ENCODE results near the gene TPK1. TPM values are rescaled to one million over a fixed set of nuclear protein-coding genes. Genes with fewer than 3 reads are reported as not detected.

Gene TPK1
- total and polyA plus RNA-seq, 2 of the 4 experiments (the other 2 are of a cell fraction), result 0.38 to 1.8 TPM

GRCh38 chr7:144818511-144818910 lies 17.3 kb downstream of the TPK1 start:
- POLR2A ChIA-PET (ENCODE audit: unreplicated experiment), result no interaction called here
- no peaks in the 10 kb centered on the region for H3K4me1 ChIP-seq (ENCODE audit: control insufficient read depth, insufficient read depth, low read length)

More at GRCh38 chr7:144818511-144818910, 17.3 kb downstream of the TPK1 start:
- Histone ChIP-seq H2BK15ac (ENCODE audit: low read depth, low read length) (no peak overlapping the region), H3K27ac (ENCODE audit: insufficient read depth, low read length) (no peak overlapping the region), H2AK5ac (ENCODE audit: low read depth, low read length) (no peak overlapping the region), H3K36me3 (ENCODE audit: control insufficient read depth, insufficient read depth, low read length) (no peaks in the 10 kb centered on the region), H4K8ac (ENCODE audit: low read depth in 2 of 2, low read length in 2 of 2) (no peak overlapping the region), H3K4me3 (ENCODE audit: insufficient read depth, low read depth, low read length) (no peak overlapping the region), H4K20me1 (ENCODE audit: insufficient read depth, low read length) (no peaks in the 10 kb centered on the region), H3K9ac (ENCODE audit: low read depth, low read length) (no peak overlapping the region), H3K79me1 (ENCODE audit: low read depth in 1 of 2, low read length in 2 of 2) (no peaks in the 10 kb centered on the region), H3K27me3 (ENCODE audit: control insufficient read depth, insufficient read depth, low read length) (no peaks in the 10 kb centered on the region), H3K56ac (ENCODE audit: extremely low read depth, insufficient read depth, low read length) (no peak overlapping the region), H2BK5ac (ENCODE audit: low read depth, low read length, poor library complexity, severe bottlenecking) (no peak overlapping the region), H2AK9ac (replicated peaks; ENCODE audit: low read depth, low read length, poor library complexity) (no peak overlapping the region), H3K23ac (ENCODE audit: low read depth, low read length) (no peak overlapping the region), H4K5ac (ENCODE audit: low read depth, low read length) (no peak overlapping the region), H2BK20ac (ENCODE audit: low read depth, low read length) (no peak overlapping the region), H3K4me2 (ENCODE audit: low read depth, low read length) (no peak overlapping the region), H3K18ac (ENCODE audit: low read depth, low read length) (no peak overlapping the region), H3K14ac (replicated peaks; ENCODE audit: low read depth, low read length) (no peak overlapping the region), H3K9me1 (ENCODE audit: insufficient read depth, low read length) (no peaks in the 10 kb centered on the region), H3K4ac (ENCODE audit: low read depth, low read length) (no peak overlapping the region), H3K9me3 (ENCODE audit: control insufficient read depth, insufficient read depth, low read length) (no peaks in the 10 kb centered on the region), H2BK120ac (ENCODE audit: low read depth, low read length) (no peak overlapping the region), H2AFZ (replicated peaks; ENCODE audit: low read length, poor library complexity) (no peak overlapping the region), H4K91ac (ENCODE audit: insufficient read depth, low read depth, low read length) (no peak overlapping the region)
- no CpG with 5 or more reads among the region's 4 CpGs for WGBS, 2 experiments (ENCODE audit: extremely low coverage in 2 of 2, insufficient read length in 1 of 2)
- no peak for ATAC-seq (ENCODE audit: low read depth)
- no peak for DNase-seq
- in situ Hi-C loops (cut with MboI; ENCODE audit: low sequenced_read_pairs) (no loop called here), dilution Hi-C loops (cut with HindIII; ENCODE audit: low sequenced_read_pairs, unreplicated experiment) (no loop called here), intact Hi-C loops (cut with micrococcal nuclease) (no loop called here)
- BruUV-seq (replicated peaks), result no TSS peak
- CTCF ChIA-PET, result no interaction called here
- TF ChIP-seq CHD1 (IDR thresholded peaks at IDR 0.05; ENCODE audit: low read depth, low read length) (no peak), MXI1 (IDR thresholded peaks at IDR 0.05; ENCODE audit: borderline replicate concordance, low read depth, low read length) (no peak), RAD21 (IDR thresholded peaks at IDR 0.05; ENCODE audit: low read length) (no peak), CEBPB (IDR thresholded peaks at IDR 0.05; ENCODE audit: low read depth, low read length) (no peak), POLR2A (IDR thresholded peaks at IDR 0.05; ENCODE audit: low read depth, low read length) (no peak), SMC3 (IDR thresholded peaks at IDR 0.05; ENCODE audit: low read depth, low read length) (no peak)
- TF ChIP-seq, protein P1, sequence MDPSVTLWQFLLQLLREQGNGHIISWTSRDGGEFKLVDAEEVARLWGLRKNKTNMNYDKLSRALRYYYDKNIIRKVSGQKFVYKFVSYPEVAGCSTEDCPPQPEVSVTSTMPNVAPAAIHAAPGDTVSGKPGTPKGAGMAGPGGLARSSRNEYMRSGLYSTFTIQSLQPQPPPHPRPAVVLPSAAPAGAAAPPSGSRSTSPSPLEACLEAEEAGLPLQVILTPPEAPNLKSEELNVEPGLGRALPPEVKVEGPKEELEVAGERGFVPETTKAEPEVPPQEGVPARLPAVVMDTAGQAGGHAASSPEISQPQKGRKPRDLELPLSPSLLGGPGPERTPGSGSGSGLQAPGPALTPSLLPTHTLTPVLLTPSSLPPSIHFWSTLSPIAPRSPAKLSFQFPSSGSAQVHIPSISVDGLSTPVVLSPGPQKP (IDR thresholded peaks at IDR 0.05; ENCODE audit: borderline replicate concordance, low read depth, low read length), result no peak
- TF ChIP-seq, protein P2, sequence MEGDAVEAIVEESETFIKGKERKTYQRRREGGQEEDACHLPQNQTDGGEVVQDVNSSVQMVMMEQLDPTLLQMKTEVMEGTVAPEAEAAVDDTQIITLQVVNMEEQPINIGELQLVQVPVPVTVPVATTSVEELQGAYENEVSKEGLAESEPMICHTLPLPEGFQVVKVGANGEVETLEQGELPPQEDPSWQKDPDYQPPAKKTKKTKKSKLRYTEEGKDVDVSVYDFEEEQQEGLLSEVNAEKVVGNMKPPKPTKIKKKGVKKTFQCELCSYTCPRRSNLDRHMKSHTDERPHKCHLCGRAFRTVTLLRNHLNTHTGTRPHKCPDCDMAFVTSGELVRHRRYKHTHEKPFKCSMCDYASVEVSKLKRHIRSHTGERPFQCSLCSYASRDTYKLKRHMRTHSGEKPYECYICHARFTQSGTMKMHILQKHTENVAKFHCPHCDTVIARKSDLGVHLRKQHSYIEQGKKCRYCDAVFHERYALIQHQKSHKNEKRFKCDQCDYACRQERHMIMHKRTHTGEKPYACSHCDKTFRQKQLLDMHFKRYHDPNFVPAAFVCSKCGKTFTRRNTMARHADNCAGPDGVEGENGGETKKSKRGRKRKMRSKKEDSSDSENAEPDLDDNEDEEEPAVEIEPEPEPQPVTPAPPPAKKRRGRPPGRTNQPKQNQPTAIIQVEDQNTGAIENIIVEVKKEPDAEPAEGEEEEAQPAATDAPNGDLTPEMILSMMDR (conservative IDR thresholded peaks at IDR 0.05; ENCODE audit: low read depth, low read length), result no peak
